H9 (cell line): ENCODE results near the gene CHCHD1. TPM values are rescaled to one million over a fixed set of nuclear protein-coding genes. Genes with fewer than 3 reads are reported as not detected.

Experiments
- DNase-seq: peaks from one replicate; pipeline ENCODE4 v3.0.0-alpha.2; 2017
- H2AFZ ChIP-seq: one replicate; pipeline ENCODE4 v1.6.1; 2013; ENCODE audit warnings: mild to moderate bottlenecking, low read length, control low read depth, moderate library complexity
- H2AK5ac ChIP-seq: 2 replicates; pipeline ENCODE4 v1.6.1; 2013; ENCODE audit warnings: low read length, control low read depth, mixed read lengths; ENCODE audit not compliant: insufficient read length
- H2BK120ac ChIP-seq: one replicate; pipeline ENCODE4 v1.6.1; 2013; ENCODE audit warnings: low read depth, mild to moderate bottlenecking, low read length, control low read depth, inconsistent platforms; ENCODE audit not compliant: poor library complexity, severe bottlenecking
- H2BK12ac ChIP-seq: 2 replicates; pipeline ENCODE4 v1.6.1; 2013; ENCODE audit warnings: low read length, control low read depth, mixed read lengths, low read depth; ENCODE audit not compliant: insufficient read length
- H2BK15ac ChIP-seq: 2 replicates; pipeline ENCODE4 v1.6.1; 2013; ENCODE audit warnings: low read depth, low read length, control low read depth
- H2BK20ac ChIP-seq: one replicate; pipeline ENCODE4 v1.6.1; 2013; ENCODE audit warnings: low read depth, mild to moderate bottlenecking, low read length, control low read depth, inconsistent platforms; ENCODE audit not compliant: poor library complexity, severe bottlenecking
- H2BK5ac ChIP-seq: 2 replicates; pipeline ENCODE4 v1.6.1; 2013; ENCODE audit warnings: low read length, control low read depth, mixed read lengths; ENCODE audit not compliant: insufficient read length
- H3K14ac ChIP-seq: 2 replicates; pipeline ENCODE4 v1.6.1; 2013; ENCODE audit warnings: low read length, control low read depth; ENCODE audit not compliant: insufficient read depth
- H3K18ac ChIP-seq: 2 replicates; pipeline ENCODE4 v1.6.1; 2013; ENCODE audit warnings: low read depth, mild to moderate bottlenecking, mixed read lengths, low read length, control low read depth; ENCODE audit not compliant: insufficient read length
- H3K23ac ChIP-seq: 2 replicates; pipeline ENCODE4 v1.6.1; 2013; ENCODE audit warnings: low read length, control low read depth, mixed read lengths, low read depth; ENCODE audit not compliant: insufficient read length
- H3K23me2 ChIP-seq: 2 replicates; pipeline ENCODE4 v1.6.1; 2013; ENCODE audit warnings: low read depth, mild to moderate bottlenecking, mixed read lengths, low read length, control low read depth; ENCODE audit not compliant: insufficient read length, poor library complexity, severe bottlenecking
- H3K27ac ChIP-seq: 2 replicates; pipeline ENCODE4 v1.5.1; 2013; ENCODE audit warnings: low read length, control low read depth, mixed read lengths, low read depth; ENCODE audit not compliant: insufficient read length
- H3K27me3 ChIP-seq: 2 replicates; pipeline ENCODE4 v1.6.1; 2013; ENCODE audit warnings: low read length, control low read depth, inconsistent platforms; ENCODE audit not compliant: insufficient read depth
- H3K4ac ChIP-seq: 2 replicates; pipeline ENCODE4 v1.6.1; 2013; ENCODE audit warnings: low read depth, mild to moderate bottlenecking, control low read depth, inconsistent platforms, low read length, moderate library complexity
- H3K4me1 ChIP-seq: 2 replicates; pipeline ENCODE4 v1.6.1; 2013; ENCODE audit warnings: low read length, control low read depth, inconsistent platforms; ENCODE audit not compliant: insufficient read depth
- H3K4me2 ChIP-seq: 2 replicates; pipeline ENCODE4 v1.6.1; 2013; ENCODE audit warnings: low read length, control low read depth, mixed read lengths; ENCODE audit not compliant: insufficient read length, insufficient read depth
- H3K56ac ChIP-seq: 2 replicates; pipeline ENCODE4 v1.6.1; 2013; ENCODE audit warnings: low read depth, mild to moderate bottlenecking, mixed read lengths, low read length, control low read depth; ENCODE audit not compliant: insufficient read length
- H3K79me1 ChIP-seq: 2 replicates; pipeline ENCODE4 v1.6.1; 2013; ENCODE audit warnings: low read depth, mild to moderate bottlenecking, moderate library complexity, low read length, control low read depth, inconsistent platforms; ENCODE audit not compliant: insufficient read depth, poor library complexity, severe bottlenecking
- H3K79me2 ChIP-seq: 2 replicates; pipeline ENCODE4 v1.6.1; 2013; ENCODE audit warnings: low read length, control low read depth, inconsistent platforms; ENCODE audit not compliant: insufficient read depth
- H3K9ac ChIP-seq: 2 replicates; pipeline ENCODE4 v1.6.1; 2013; ENCODE audit warnings: low read length, control low read depth, mixed read lengths; ENCODE audit not compliant: insufficient read length; ENCODE audit errors: extremely low read depth
- H3K9me3 ChIP-seq: one replicate; pipeline ENCODE4 v1.6.1; 2013; ENCODE audit warnings: low read depth, low read length, inconsistent platforms; ENCODE audit not compliant: control insufficient read depth
- H3T11ph ChIP-seq: one replicate; pipeline ENCODE4 v1.6.1; 2013; ENCODE audit warnings: mild to moderate bottlenecking, low read length, control low read depth, inconsistent platforms
- H4K20me1 ChIP-seq: one replicate; pipeline ENCODE4 v1.6.1; 2013; ENCODE audit not compliant: control insufficient read depth, insufficient read length, insufficient read depth
- H4K5ac ChIP-seq: 2 replicates; pipeline ENCODE4 v1.6.1; 2013; ENCODE audit warnings: low read depth, mild to moderate bottlenecking, mixed read lengths, low read length, control low read depth; ENCODE audit not compliant: insufficient read length
- H4K8ac ChIP-seq: replicated peaks from 2 replicates; pipeline ENCODE4 v1.6.1; 2013; ENCODE audit warnings: low read length, control low read depth, mixed read lengths, low read depth; ENCODE audit not compliant: insufficient read length
- H4K91ac ChIP-seq: 2 replicates; pipeline ENCODE4 v1.6.1; 2013; ENCODE audit warnings: low read depth, mild to moderate bottlenecking, moderate library complexity, mixed read lengths, low read length, control low read depth; ENCODE audit not compliant: insufficient read length
- H3K27ac Mint-ChIP-seq, 3 experiments: 2 replicates in 2 of 3; 3 replicates in 1 of 3; pipeline ENCODE4 v1.8.0; 2020 to 2021; ENCODE audit warnings: mixed read lengths in 3 of 3, mild to moderate bottlenecking in 1 of 3, moderate library complexity in 1 of 3
- H3K27me3 Mint-ChIP-seq: 2 replicates; pipeline ENCODE4 v1.8.0; 2021; ENCODE audit warnings: low read depth, mild to moderate bottlenecking, moderate library complexity, mixed read lengths
- H3K36me3 Mint-ChIP-seq, 3 experiments: 2 replicates in 2 of 3; 3 replicates in 1 of 3; pipeline ENCODE4 v1.8.0; 2020 to 2021; ENCODE audit warnings: low read depth in 3 of 3, mixed read lengths in 3 of 3; ENCODE audit not compliant: insufficient read depth in 1 of 3
- H3K4me1 Mint-ChIP-seq, 2 experiments: 2 replicates each; pipeline ENCODE4 v1.8.0; 2020; ENCODE audit warnings: mixed read lengths in 2 of 2
- H3K4me3 Mint-ChIP-seq, 2 experiments: 2 replicates in 1 of 2; 3 replicates in 1 of 2; pipeline ENCODE4 v1.8.0; 2020 to 2021; ENCODE audit warnings: mild to moderate bottlenecking in 2 of 2, mixed read lengths in 2 of 2, moderate library complexity in 1 of 2
- H3K9me3 Mint-ChIP-seq, 2 experiments: 2 replicates in 1 of 2; 3 replicates in 1 of 2; pipeline ENCODE4 v1.8.0; 2020; ENCODE audit warnings: mild to moderate bottlenecking in 2 of 2, mixed read lengths in 2 of 2, moderate library complexity in 1 of 2
- WGBS: extraction: QIAGEN DNeasy Blood & Tissue Kit; methylation state at CpG from one replicate; pipeline ENCODE4 v1.1.7; 2013; ENCODE audit warnings: missing lambda C conversion rate, low lambda C conversion rate, mixed read lengths; ENCODE audit not compliant: insufficient read length; ENCODE audit errors: extremely low coverage; 5-methylcytosine and 5-hydroxymethylcytosine counted together
- total RNA-seq: library from RNA; stranded (reverse); gene quantifications from 2 replicates; pipeline ENCODE4 v1.2.1, GENCODE V29; 2021
- TF ChIP-seq, protein P1 (sequence below): fragments of 200-600 bp; sonication (generic); conservative IDR thresholded peaks from 3 replicates; pipeline ENCODE4 v1.8.0; 2021; ENCODE audit warnings: antibody characterized with exemption, mild to moderate bottlenecking

CHCHD1 gene
- total RNA-seq, 1 experiment from 2014 or later, result 45.9 TPM

DNA sequence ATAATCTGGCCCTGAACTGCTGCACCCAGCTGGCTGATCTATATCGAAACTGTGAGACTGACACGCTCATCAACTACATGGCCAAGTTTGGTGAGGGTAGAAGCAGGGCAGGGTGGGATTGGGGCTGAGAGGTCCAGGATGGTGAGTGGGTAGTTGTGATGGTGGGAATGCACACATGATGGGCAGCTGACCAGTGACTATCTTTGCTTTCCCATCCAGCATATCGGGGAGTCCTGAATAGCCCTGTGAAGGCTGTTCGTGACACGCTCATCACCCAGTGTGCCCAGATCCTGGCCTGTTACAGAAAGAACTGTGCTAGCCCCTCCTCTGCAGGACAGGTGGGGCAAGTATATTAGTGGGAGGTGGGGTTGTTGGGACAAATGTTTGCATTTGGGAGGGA is 12.5 kb upstream of the CHCHD1 start:
- no peaks in the 10 kb centered on the region for H3K9me3 ChIP-seq
- Mint-ChIP-seq H3K9me3 (no peaks in the 10 kb centered on the region), H3K4me3 (no peak overlapping the region), H3K27ac (no peak overlapping the region; a peak in 1 of 7 replicates), H3K27me3 (no peaks in the 10 kb centered on the region), H3K36me3 (peaks cover 27 to 76% (median 55%) of the 10 kb centered on the region in 3 experiments), H3K4me1 (peaks cover 20 to 25% of the 10 kb centered on the region in 2 experiments)
- H3K23ac ChIP-seq, result no peak overlapping the region
- no peak overlapping the region for H3K56ac ChIP-seq
- H3K27ac ChIP-seq, result no peak overlapping the region
- H2BK15ac ChIP-seq, result no peak overlapping the region
- no peaks in the 10 kb centered on the region for H3K79me1 ChIP-seq
- H4K20me1 ChIP-seq, result no peaks in the 10 kb centered on the region
- H2BK5ac ChIP-seq, result no peak overlapping the region
- no peak overlapping the region for H4K91ac ChIP-seq
- no peak overlapping the region for H4K8ac ChIP-seq
- peaks cover 5% of the 10 kb centered on the region; the same call in 1 of the 2 replicates for H3K4me1 ChIP-seq
- no peak overlapping the region for H3K14ac ChIP-seq
- H3K9ac ChIP-seq, result no peak overlapping the region
- peaks cover 3% of the 10 kb centered on the region for H3K23me2 ChIP-seq
- TF ChIP-seq, protein P1, sequence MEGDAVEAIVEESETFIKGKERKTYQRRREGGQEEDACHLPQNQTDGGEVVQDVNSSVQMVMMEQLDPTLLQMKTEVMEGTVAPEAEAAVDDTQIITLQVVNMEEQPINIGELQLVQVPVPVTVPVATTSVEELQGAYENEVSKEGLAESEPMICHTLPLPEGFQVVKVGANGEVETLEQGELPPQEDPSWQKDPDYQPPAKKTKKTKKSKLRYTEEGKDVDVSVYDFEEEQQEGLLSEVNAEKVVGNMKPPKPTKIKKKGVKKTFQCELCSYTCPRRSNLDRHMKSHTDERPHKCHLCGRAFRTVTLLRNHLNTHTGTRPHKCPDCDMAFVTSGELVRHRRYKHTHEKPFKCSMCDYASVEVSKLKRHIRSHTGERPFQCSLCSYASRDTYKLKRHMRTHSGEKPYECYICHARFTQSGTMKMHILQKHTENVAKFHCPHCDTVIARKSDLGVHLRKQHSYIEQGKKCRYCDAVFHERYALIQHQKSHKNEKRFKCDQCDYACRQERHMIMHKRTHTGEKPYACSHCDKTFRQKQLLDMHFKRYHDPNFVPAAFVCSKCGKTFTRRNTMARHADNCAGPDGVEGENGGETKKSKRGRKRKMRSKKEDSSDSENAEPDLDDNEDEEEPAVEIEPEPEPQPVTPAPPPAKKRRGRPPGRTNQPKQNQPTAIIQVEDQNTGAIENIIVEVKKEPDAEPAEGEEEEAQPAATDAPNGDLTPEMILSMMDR, result no peak
- no peaks in the 10 kb centered on the region for H3K79me2 ChIP-seq
- no peak overlapping the region for H3K4me2 ChIP-seq
- H2BK20ac ChIP-seq, result no peak overlapping the region
- no peak overlapping the region for H4K5ac ChIP-seq
- no peak overlapping the region for H2BK12ac ChIP-seq
- no peak overlapping the region for H2AFZ ChIP-seq
- H3K18ac ChIP-seq, result no peak overlapping the region
- WGBS, result no CpG with 5 or more reads among the region's 5 CpGs
- no peak overlapping the region for H3K4ac ChIP-seq
- H3K27me3 ChIP-seq, result no peaks in the 10 kb centered on the region
- no peak overlapping the region for H3T11ph ChIP-seq
- no peak for DNase-seq
- H2BK120ac ChIP-seq, result no peak overlapping the region
- no peak overlapping the region for H2AK5ac ChIP-seq
